HepG2 (cell line): ENCODE data around the gene PHKG2. TPM values are rescaled to one million over a fixed set of nuclear protein-coding genes. Genes with fewer than 3 reads are reported as not detected.
A peak's percentile ranks its signal among the peaks of the same experiment; 100 is the strongest.

Source experiments
- ATRX ChIP-seq: sonication (generic); formaldehyde crosslinking; IDR thresholded peaks from 2 replicates; pipeline ENCODE4 v1.4.0; 2020; ENCODE audit warnings: missing genetic modification reagents, borderline replicate concordance
- CAMTA2 ChIP-seq: sonication (generic); formaldehyde crosslinking; IDR thresholded peaks from 2 replicates; pipeline ENCODE4 v1.4.0; 2020; ENCODE audit warnings: mild to moderate bottlenecking, missing genetic modification reagents, borderline replicate concordance
- ETS1 ChIP-seq: sonication (generic); formaldehyde crosslinking; IDR thresholded peaks from 2 replicates; pipeline ENCODE4 v1.4.0; 2020; ENCODE audit warnings: missing genetic modification reagents
- HES4 ChIP-seq: sonication (generic); formaldehyde crosslinking; IDR thresholded peaks from 2 replicates; pipeline ENCODE4 v1.9.0; 2021; ENCODE audit warnings: mild to moderate bottlenecking, missing genetic modification reagents, borderline replicate concordance
- HMG20B ChIP-seq: conservative IDR thresholded peaks from 2 replicates; pipeline ENCODE4 v1.6.1; 2016; ENCODE audit warnings: missing genetic modification reagents, missing compliant biosample characterization
- IRF2 ChIP-seq: IDR thresholded peaks from 2 replicates; pipeline ENCODE4 v1.6.1; 2018; ENCODE audit warnings: missing genetic modification reagents, missing compliant biosample characterization
- JUNB ChIP-seq: sonication (generic); formaldehyde crosslinking; IDR thresholded peaks from 2 replicates; pipeline ENCODE4 v1.8.0; 2022; ENCODE audit warnings: missing genetic modification reagents, mild to moderate bottlenecking, borderline replicate concordance
- KAT7 ChIP-seq: IDR thresholded peaks from 2 replicates; pipeline ENCODE4 v1.6.1; 2018; ENCODE audit warnings: borderline replicate concordance, missing compliant biosample characterization
- KDM5A ChIP-seq: fragments of 200-600 bp; sonication (generic); IDR thresholded peaks from 2 replicates; pipeline ENCODE4 v1.7.0; 2018; ENCODE audit warnings: antibody characterized with exemption, mild to moderate bottlenecking, low read length, borderline replicate concordance
- MEIS1 ChIP-seq: sonication (generic); formaldehyde crosslinking; IDR thresholded peaks from 2 replicates; pipeline ENCODE4 v1.9.0; 2021; ENCODE audit warnings: mild to moderate bottlenecking, missing genetic modification reagents, moderate library complexity, borderline replicate concordance
- NCOR1 ChIP-seq: fragments of 200-600 bp; sonication (generic); IDR thresholded peaks from 2 replicates; pipeline ENCODE4 v1.7.0; 2017; ENCODE audit warnings: antibody characterized with exemption, low read length, borderline replicate concordance
- PHB2 ChIP-seq: fragments of 450-650 bp; IDR thresholded peaks from 2 replicates; pipeline ENCODE4 v1.6.1; 2018; ENCODE audit not compliant: partially characterized antibody
- POLR2AphosphoS5 ChIP-seq: IDR thresholded peaks from 2 replicates; pipeline ENCODE4 v1.6.1; 2012; ENCODE audit warnings: low read depth, low read length
- RBM22 ChIP-seq: fragments of 200-400 bp; formaldehyde crosslinking; optimal IDR thresholded peaks from 2 replicates; pipeline ENCODE3; 2017; ENCODE audit warnings: mild to moderate bottlenecking, low read length, moderate library complexity
- RXRB ChIP-seq: IDR thresholded peaks from 2 replicates; pipeline ENCODE4 v1.6.1; 2016; ENCODE audit warnings: borderline replicate concordance, missing genetic modification reagents, missing compliant biosample characterization
- SAP130 ChIP-seq: IDR thresholded peaks from 2 replicates; pipeline ENCODE4 v1.6.1; 2016; ENCODE audit warnings: low read depth
- SKIL ChIP-seq: sonication (generic); formaldehyde crosslinking; IDR thresholded peaks from 2 replicates; pipeline ENCODE4 v1.8.0; 2022; ENCODE audit warnings: missing genetic modification reagents, mild to moderate bottlenecking, moderate library complexity, borderline replicate concordance
- U2AF1 ChIP-seq: fragments of 200-400 bp; formaldehyde crosslinking; optimal IDR thresholded peaks from 2 replicates; pipeline ENCODE3; 2017; ENCODE audit warnings: mild to moderate bottlenecking, low read depth, low read length
- ZBTB43 ChIP-seq: sonication (generic); formaldehyde crosslinking; conservative IDR thresholded peaks from 2 replicates; pipeline ENCODE4 v1.4.0; 2020; ENCODE audit warnings: missing genetic modification reagents
- ZNF333 ChIP-seq: sonication (generic); formaldehyde crosslinking; IDR thresholded peaks from 2 replicates; pipeline ENCODE4 v1.4.0; 2020; ENCODE audit warnings: mild to moderate bottlenecking, missing genetic modification reagents, borderline replicate concordance
- ZNF468 ChIP-seq: sonication (generic); formaldehyde crosslinking; IDR thresholded peaks from 2 replicates; pipeline ENCODE4 v1.8.0; 2022; ENCODE audit warnings: mild to moderate bottlenecking, moderate library complexity, missing genetic modification reagents
- ZNF616 ChIP-seq: sonication (generic); formaldehyde crosslinking; IDR thresholded peaks from 2 replicates; pipeline ENCODE4 v1.5.0; 2020; ENCODE audit warnings: low read depth, mild to moderate bottlenecking, missing genetic modification reagents
- ZNF883 ChIP-seq: sonication (generic); formaldehyde crosslinking; IDR thresholded peaks from 2 replicates; pipeline ENCODE4 v1.5.1; 2020; ENCODE audit warnings: mild to moderate bottlenecking, missing genetic modification reagents; ENCODE audit errors: not compliant biosample characterization
- ZZZ3 ChIP-seq: sonication (generic); formaldehyde crosslinking; IDR thresholded peaks from 2 replicates; pipeline ENCODE4 v1.4.0; 2020; ENCODE audit warnings: missing genetic modification reagents, mild to moderate bottlenecking, borderline replicate concordance
- polyA plus RNA-seq, 8 experiments: library from polyadenylated mRNA; depleted of rRNA in 3 of 8; stranded (reverse) in 7 of 8; unstranded in 1 of 8; fragments of >200 nt; fragmentation: Illumina TruSeq in 4 of 8; extraction: Trizol in 4 of 8; gene quantifications; 2 replicates each; pipeline versions ENCODE4 v1.2.1 to v1.2.3, GENCODE V29; 2011 to 2016; ENCODE audit warnings: low read depth in 4 of 8, missing spikeins in 1 of 8, mixed read lengths in 1 of 8; ENCODE audit not compliant: insufficient read depth in 1 of 8
- total RNA-seq, 5 experiments: library from RNA; depleted of rRNA; stranded (reverse); fragments of >200 nt; fragmentation: Illumina TruSeq; extraction: Trizol; gene quantifications; 2 replicates each; pipeline ENCODE4 v1.2.3, GENCODE V29; 2016; ENCODE audit warnings: low read depth in 1 of 5

The PHKG2 gene
- total and polyA plus RNA-seq, 2 of the 13 experiments (the other 11 are each of a cell fraction or from before 2014, with no cell fraction given) = 37.4 to 42.1 TPM

- peak; percentile 75 for TF ChIP-seq ZNF468 (CRISPR knock-in tag)
- peak; percentile 29; the same call in 1 of the 2 replicates for TF ChIP-seq CAMTA2 (CRISPR knock-in tag)
- TF ChIP-seq HES4 = no peak; the same call in 1 of the 2 replicates
- TF ChIP-seq RXRB (CRISPR knock-in tag) = peak; percentile 95
- TF ChIP-seq IRF2 (CRISPR knock-in tag) = peak; percentile 37; the same call in 1 of the 2 replicates
- peak; percentile 77 for TF ChIP-seq POLR2AphosphoS5
- TF ChIP-seq JUNB (CRISPR knock-in tag) = no peak
- TF ChIP-seq ATRX (CRISPR knock-in tag) = no peak
- TF ChIP-seq ZZZ3 (CRISPR knock-in tag) = peak; percentile 52; the same call in 1 of the 2 replicates
- peak; percentile 24; the same call in 1 of the 2 replicates for TF ChIP-seq ZNF333 (CRISPR knock-in tag)
- peak; percentile 85; the same call in 1 of the 2 replicates for TF ChIP-seq ETS1 (CRISPR knock-in tag)
- peak; percentile 81 for TF ChIP-seq RBM22
- TF ChIP-seq NCOR1 = peak; percentile 84
- peak; percentile 89 for TF ChIP-seq ZNF883 (CRISPR knock-in tag)
- TF ChIP-seq ZBTB43 (CRISPR knock-in tag) = peak; percentile 43; the same call in 1 of the 2 replicates
- no peak for TF ChIP-seq U2AF1
- peak; percentile 26; the same call in 1 of the 2 replicates for TF ChIP-seq ZNF616 (CRISPR knock-in tag)
- TF ChIP-seq PHB2 = no peak
- peak; percentile 76 for TF ChIP-seq SAP130 (CRISPR knock-in tag)
- 0 out of 2 replicates have a peak, but pooled peaks have one; percentile 62 for TF ChIP-seq MEIS1 (CRISPR knock-in tag)
- 0 out of 2 replicates have a peak, but pooled peaks have one; percentile 43 for TF ChIP-seq HMG20B (CRISPR knock-in tag)
- peak; percentile 14; the same call in 1 of the 2 replicates for TF ChIP-seq KAT7 (CRISPR knock-in tag)
- peak; percentile 72 for TF ChIP-seq KDM5A
- peak; percentile 40 for TF ChIP-seq SKIL (CRISPR knock-in tag)
Observed at GRCh38 chr16:30698816-30699614, 49.2 kb upstream of the PHKG2 start, which contains the start of gene SRCAP (continued).
